ENCODE results near the gene CREM. TPM values are rescaled to one million over a fixed set of nuclear protein-coding genes. Genes with fewer than 3 reads are reported as not detected.

CREM gene
- total RNA-seq, 2 donors from 2014 or later, result 34.1 to 53.4 TPM

- DNase-seq (ENCODE audit: low spot score) (no peak), ATAC-seq (ENCODE audit: insufficient number of reproducible peaks, low FRiP score, low read depth) (no peak)
- H3K36me3 ChIP-seq, result peaks cover 2% of the 10 kb centered on the region
- no peaks in the 10 kb centered on the region for H3K27me3 ChIP-seq (replicated peaks; ENCODE audit: insufficient read depth)
- H3K4me1 ChIP-seq (ENCODE audit: control insufficient read depth in 1 of 2, low read depth in 2 of 2), result no peaks in the 10 kb centered on the region
- TF ChIP-seq, protein P1, sequence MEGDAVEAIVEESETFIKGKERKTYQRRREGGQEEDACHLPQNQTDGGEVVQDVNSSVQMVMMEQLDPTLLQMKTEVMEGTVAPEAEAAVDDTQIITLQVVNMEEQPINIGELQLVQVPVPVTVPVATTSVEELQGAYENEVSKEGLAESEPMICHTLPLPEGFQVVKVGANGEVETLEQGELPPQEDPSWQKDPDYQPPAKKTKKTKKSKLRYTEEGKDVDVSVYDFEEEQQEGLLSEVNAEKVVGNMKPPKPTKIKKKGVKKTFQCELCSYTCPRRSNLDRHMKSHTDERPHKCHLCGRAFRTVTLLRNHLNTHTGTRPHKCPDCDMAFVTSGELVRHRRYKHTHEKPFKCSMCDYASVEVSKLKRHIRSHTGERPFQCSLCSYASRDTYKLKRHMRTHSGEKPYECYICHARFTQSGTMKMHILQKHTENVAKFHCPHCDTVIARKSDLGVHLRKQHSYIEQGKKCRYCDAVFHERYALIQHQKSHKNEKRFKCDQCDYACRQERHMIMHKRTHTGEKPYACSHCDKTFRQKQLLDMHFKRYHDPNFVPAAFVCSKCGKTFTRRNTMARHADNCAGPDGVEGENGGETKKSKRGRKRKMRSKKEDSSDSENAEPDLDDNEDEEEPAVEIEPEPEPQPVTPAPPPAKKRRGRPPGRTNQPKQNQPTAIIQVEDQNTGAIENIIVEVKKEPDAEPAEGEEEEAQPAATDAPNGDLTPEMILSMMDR (IDR thresholded peaks at IDR 0.05), result no peak
- no peak overlapping the region for H3K27ac ChIP-seq
- H3K9me3 ChIP-seq, result no peaks in the 10 kb centered on the region
- H3K4me3 ChIP-seq, result no peak overlapping the region
Measured at GRCh38 chr10:35211390-35211789, 84.7 kb downstream of the CREM start.

- no peaks in the 10 kb centered on the region for H3K36me3 ChIP-seq
- no peaks in the 10 kb centered on the region for H3K4me1 ChIP-seq (ENCODE audit: control insufficient read depth in 1 of 2, low read depth in 2 of 2)
- no peaks in the 10 kb centered on the region for H3K27me3 ChIP-seq (replicated peaks; ENCODE audit: insufficient read depth)
- no peaks in the 10 kb centered on the region for H3K9me3 ChIP-seq
- no peak for DNase-seq (ENCODE audit: low spot score)
- TF ChIP-seq, protein P1 (IDR thresholded peaks at IDR 0.05), result no peak
- ATAC-seq (ENCODE audit: insufficient number of reproducible peaks, low FRiP score, low read depth), result no peak
- H3K27ac ChIP-seq, result no peak overlapping the region
- H3K4me3 ChIP-seq, result no peak overlapping the region
Measured at GRCh38 chr10:35212856-35213255, 86.2 kb downstream of the CREM start.

- H3K4me1 ChIP-seq (ENCODE audit: control insufficient read depth in 1 of 2, low read depth in 2 of 2), result peaks cover 0 to 2% of the 10 kb centered on the region in 2 donors
- no peaks in the 10 kb centered on the region for H3K9me3 ChIP-seq
- no peaks in the 10 kb centered on the region for H3K27me3 ChIP-seq (replicated peaks; ENCODE audit: insufficient read depth)
- H3K36me3 ChIP-seq, result no peaks in the 10 kb centered on the region
- ATAC-seq (ENCODE audit: insufficient number of reproducible peaks, low FRiP score, low read depth) (no peak), DNase-seq (ENCODE audit: low spot score) (no peak)
- H3K27ac ChIP-seq, result no peak overlapping the region
- no peak overlapping the region for H3K4me3 ChIP-seq
- TF ChIP-seq, protein P1 (IDR thresholded peaks at IDR 0.05), result no peak
Measured at GRCh38 chr10:35213699-35214098, 87.1 kb downstream of the CREM start.

- ATAC-seq (ENCODE audit: insufficient number of reproducible peaks, low FRiP score, low read depth), result no peak
- TF ChIP-seq, protein P1 (IDR thresholded peaks at IDR 0.05), result no peak
Measured at GRCh38 chr10:35214607-35215020, 88.0 kb downstream of the CREM start.

DNA sequence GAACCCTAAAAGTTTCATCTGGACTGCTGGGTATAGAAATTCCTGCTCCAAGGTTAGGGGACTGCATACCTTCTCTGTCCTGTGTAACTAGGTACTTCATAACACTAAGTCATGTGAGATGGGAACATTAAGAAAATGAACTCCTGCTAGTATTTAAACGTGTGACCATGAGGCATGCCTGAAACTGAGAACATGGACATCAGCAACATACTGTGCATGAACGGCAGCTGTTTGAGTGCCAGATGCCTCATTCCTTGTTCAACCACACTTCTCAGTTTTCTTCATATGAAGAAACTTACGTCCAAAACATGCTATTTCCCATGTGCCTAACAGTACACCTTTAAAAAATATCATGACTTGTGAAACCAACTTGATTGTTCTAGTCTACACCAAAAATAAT is 88.5 kb downstream of the CREM start:
- no peak overlapping the region for H3K4me3 ChIP-seq
- DNase-seq (ENCODE audit: low spot score) (no peak), ATAC-seq (ENCODE audit: insufficient number of reproducible peaks, low FRiP score, low read depth) (no peak)
- H3K9me3 ChIP-seq, result no peaks in the 10 kb centered on the region
- TF ChIP-seq, protein P1 (IDR thresholded peaks at IDR 0.05), result no peak
- no peaks in the 10 kb centered on the region for H3K27me3 ChIP-seq (replicated peaks; ENCODE audit: insufficient read depth)
- H3K36me3 ChIP-seq, result no peaks in the 10 kb centered on the region
- H3K4me1 ChIP-seq (ENCODE audit: control insufficient read depth in 1 of 2, low read depth in 2 of 2), result peaks cover 0 to 4% of the 10 kb centered on the region in 2 donors
- H3K27ac ChIP-seq, result no peak overlapping the region

More at GRCh38 chr10:35214607-35215020, 88.0 kb downstream of the CREM start:
- no peaks in the 10 kb centered on the region for H3K27me3 ChIP-seq (replicated peaks; ENCODE audit: insufficient read depth)
- no peak for DNase-seq (ENCODE audit: low spot score)
- no peaks in the 10 kb centered on the region for H3K36me3 ChIP-seq
- no peak overlapping the region for H3K4me3 ChIP-seq
- no peak overlapping the region for H3K27ac ChIP-seq
- peaks cover 0 to 4% of the 10 kb centered on the region in 2 donors for H3K4me1 ChIP-seq (ENCODE audit: control insufficient read depth in 1 of 2, low read depth in 2 of 2)
- no peaks in the 10 kb centered on the region for H3K9me3 ChIP-seq

Data from thoracic aorta (tissue), 2 donors.